ENCODE results near the gene TMEM109. TPM values are rescaled to one million over a fixed set of nuclear protein-coding genes. Genes with fewer than 3 reads are reported as not detected.

TMEM109 gene
- total RNA-seq, 1 experiment from 2014 or later = 26.8 TPM

GRCh38 chr11:60937811-60938210 is 23.9 kb downstream of the TMEM109 start:
- no peak for TF ChIP-seq AFF4 (CRISPR knock-in tag; IDR thresholded peaks at IDR 0.05; ENCODE audit: borderline replicate concordance)
- TF ChIP-seq CDX4 (CRISPR knock-in tag; IDR thresholded peaks at IDR 0.05; ENCODE audit: borderline replicate concordance) = no peak
- TF ChIP-seq ZNF532 (CRISPR knock-in tag; IDR thresholded peaks at IDR 0.05; ENCODE audit: borderline replicate concordance) = no peak
- no peak for TF ChIP-seq ZNF232 (CRISPR knock-in tag; IDR thresholded peaks at IDR 0.05)
- Mint-ChIP-seq H3K27ac (no peak overlapping the region), H3K9me3 (no peaks in the 10 kb centered on the region), H3K27me3 (ENCODE audit: low read depth) (no peaks in the 10 kb centered on the region), H3K36me3 (peaks cover 4% of the 10 kb centered on the region; the same call in 1 of the 2 replicates), H3K4me1 (no peaks in the 10 kb centered on the region), H3K4me3 (no peak overlapping the region)
- ATAC-seq = no peak
- POLR2A ChIA-PET = no interaction called here
- DNase-seq (ENCODE audit: low spot score) = no peak
- CTCF ChIA-PET = no interaction called here

- Mint-ChIP-seq H3K27me3 (ENCODE audit: low read depth) (no peaks in the 10 kb centered on the region), H3K36me3 (0 out of 2 replicates have a peak, but pooled peaks cover 4% of the 10 kb centered on the region), H3K9me3 (no peaks in the 10 kb centered on the region), H3K27ac (no peak overlapping the region), H3K4me1 (no peaks in the 10 kb centered on the region), H3K4me3 (no peak overlapping the region)
- no peak for DNase-seq (ENCODE audit: low spot score)
- ChIA-PET POLR2A (no interaction called here), CTCF (no interaction called here)
- TF ChIP-seq NFE2L1 (CRISPR knock-in tag; IDR thresholded peaks at IDR 0.05) (no peak), PRRX2 (CRISPR knock-in tag; IDR thresholded peaks at IDR 0.05) (no peak), CBFB (CRISPR knock-in tag; IDR thresholded peaks at IDR 0.05; ENCODE audit: low read depth) (no peak), NFATC4 (CRISPR knock-in tag; IDR thresholded peaks at IDR 0.05) (no peak), FOXP1 (CRISPR knock-in tag; IDR thresholded peaks at IDR 0.05; ENCODE audit: borderline replicate concordance) (no peak)
- ATAC-seq = no peak; the same call in 1 of the 2 replicates
These were observed 24.5 kb downstream of the TMEM109 start for GRCh38 chr11:60938500-60938899.

GRCh38 chr11:60939301-60939700 is 25.3 kb downstream of the TMEM109 start:
- Mint-ChIP-seq H3K27me3 (ENCODE audit: low read depth) (no peaks in the 10 kb centered on the region), H3K9me3 (no peaks in the 10 kb centered on the region), H3K27ac (no peak overlapping the region), H3K4me3 (no peak overlapping the region), H3K4me1 (no peaks in the 10 kb centered on the region), H3K36me3 (0 out of 2 replicates have a peak, but pooled peaks cover 4% of the 10 kb centered on the region)
- ATAC-seq (no peak), DNase-seq (ENCODE audit: low spot score) (no peak)
- CTCF ChIA-PET = interaction anchor here (0.7 to 1.4 kb wide), 3 partner anchors 24 to 40 kb away, joined by 3 to 4 read pairs (median 3); no protein-coding TSS in a partner anchor
- no peak for TF ChIP-seq EMX1 (CRISPR knock-in tag; IDR thresholded peaks at IDR 0.05)
- no peak for TF ChIP-seq KAT7 (CRISPR knock-in tag; IDR thresholded peaks at IDR 0.05; ENCODE audit: borderline replicate concordance)
- no peak for TF ChIP-seq AFF4 (CRISPR knock-in tag; IDR thresholded peaks at IDR 0.05; ENCODE audit: borderline replicate concordance)
- no peak for TF ChIP-seq SMAD3 (CRISPR knock-in tag; IDR thresholded peaks at IDR 0.05; ENCODE audit: borderline replicate concordance)
- TF ChIP-seq ZNF425 (CRISPR knock-in tag; conservative IDR thresholded peaks at IDR 0.05) = no peak
- TF ChIP-seq ZBTB21 (CRISPR knock-in tag; IDR thresholded peaks at IDR 0.05; ENCODE audit: borderline replicate concordance) = no peak
- no peak for TF ChIP-seq ZNF121 (CRISPR knock-in tag; IDR thresholded peaks at IDR 0.05)
- no peak for TF ChIP-seq MYBL2 (CRISPR knock-in tag; IDR thresholded peaks at IDR 0.05)
- TF ChIP-seq TP53 (CRISPR knock-in tag; IDR thresholded peaks at IDR 0.05) = no peak
- POLR2A ChIA-PET = interaction anchor here (1.4 kb wide), 1 partner anchor 15 kb away, joined by 3 read pairs; the partner anchor contains the start of gene TMEM132A
